HCT116 (cell line): ENCODE results near the gene CEMP1. TPM values are rescaled to one million over a fixed set of nuclear protein-coding genes. Genes with fewer than 3 reads are reported as not detected.

Source experiments
- ATAC-seq: fragments of 200-7000 bp; cut with Tn5 transposase; 2 replicates; pipeline ENCODE4 v1.9.1; 2020; ENCODE audit warnings: mild to moderate bottlenecking, moderate library complexity
- BruUV-seq: library from RNA; stranded (reverse); fragments of 400-500 nt; replicated peaks from 2 replicates; lab custom pipeline; 2021; lab: Mats Ljungman, UMichigan
- CTCF ChIA-PET: fragments of 300-600 bp; sonication (Branson Sonifier 250); formaldehyde crosslinking; loops from one replicate; lab custom pipeline; 2021; ENCODE audit warnings: antibody characterized with exemption; lab: Charles Lee
- POLR2A ChIA-PET: fragments of 300-600, 350-600 bp; sonication (Branson Sonifier 250); formaldehyde crosslinking; loops from one replicate; lab custom pipeline; 2021; ENCODE audit warnings: antibody characterized with exemption; lab: Charles Lee
- RAD21 ChIA-PET, 2 experiments: fragments of 300-600 bp; sonication (Branson Sonifier 250); formaldehyde crosslinking; loops; one replicate each; lab custom pipeline; 2023; ENCODE audit warnings: low total read pairs in 2 of 2; ENCODE audit not compliant: uncharacterized antibody in 2 of 2, unreplicated experiment in 2 of 2, low non-redundant PET in 1 of 2; lab: Charles Lee
- DNase-seq: peaks from one replicate; pipeline ENCODE4 v3.0.0-alpha.2; 2010; ENCODE audit warnings: low read depth, low spot score
- H2AFZ ChIP-seq: fragments of 200-600 bp; shearing (Covaris generic), sonication (generic); 2 replicates; pipeline ENCODE4 v1.6.1; 2017; ENCODE audit warnings: low read depth, mixed run types, mixed read lengths, antibody characterized with exemption, low read length; ENCODE audit not compliant: poor library complexity, severe bottlenecking
- H3K27ac ChIP-seq: 2 replicates; pipeline ENCODE4 v1.5.1; 2012; ENCODE audit warnings: low read depth, low read length
- H3K27me3 ChIP-seq: fragments of 200-600 bp; sonication (generic); 2 replicates; pipeline ENCODE4 v1.6.1; 2016; ENCODE audit warnings: mixed run types, low read length, mixed read lengths; ENCODE audit not compliant: insufficient read depth
- H3K36me3 ChIP-seq, 2 experiments: fragments of 200-500 bp in 1 of 2; fragments of 200-600 bp in 1 of 2; sonication (Bioruptor generic) in 1 of 2; sonication (generic) in 1 of 2; 2 replicates each; pipeline versions ENCODE4 v1.5.1 to v1.6.1; 2014 to 2016; ENCODE audit warnings: low read length in 2 of 2, inconsistent platforms in 1 of 2, mixed read lengths in 1 of 2, mixed run types in 1 of 2; ENCODE audit not compliant: insufficient read depth in 2 of 2, control insufficient read depth in 1 of 2
- H3K4me1 ChIP-seq, 2 experiments: fragments of 200-600 bp in 1 of 2; sonication (generic) in 1 of 2; 2 replicates each; pipeline versions ENCODE4 v1.5.1 to v1.6.1; 2012 to 2017; ENCODE audit warnings: low read length in 2 of 2, inconsistent platforms in 1 of 2, mild to moderate bottlenecking in 1 of 2, mixed read lengths in 1 of 2, mixed run types in 1 of 2, moderate library complexity in 1 of 2; ENCODE audit not compliant: insufficient read depth in 2 of 2, control insufficient read depth in 1 of 2
- H3K4me2 ChIP-seq: fragments of 200-600 bp; sonication (generic); 2 replicates; pipeline ENCODE4 v1.6.1; 2017; ENCODE audit warnings: mixed run types, low read length, mixed read lengths
- H3K4me3 ChIP-seq, 2 experiments: fragments of 200-600 bp in 1 of 2; sonication (generic) in 1 of 2; replicated peaks in 1 of 2; 2 replicates each; pipeline ENCODE4 v1.5.1; 2011 to 2016; ENCODE audit warnings: low read length in 2 of 2, control low read depth in 1 of 2, low read depth in 1 of 2, mild to moderate bottlenecking in 1 of 2, mixed read lengths in 1 of 2, mixed run types in 1 of 2
- H3K79me2 ChIP-seq: fragments of 200-600 bp; sonication (generic); 2 replicates; pipeline ENCODE4 v1.6.1; 2017; ENCODE audit warnings: mild to moderate bottlenecking, mixed run types, low read length, moderate library complexity, mixed read lengths; ENCODE audit not compliant: insufficient read depth
- H3K9ac ChIP-seq: fragments of 200-600 bp; sonication (generic); 2 replicates; pipeline ENCODE4 v1.6.1; 2016; ENCODE audit warnings: low read length, mixed read lengths
- H3K9me2 ChIP-seq: fragments of 200-600 bp; sonication (generic), shearing (Covaris generic); 2 replicates; pipeline ENCODE4 v1.6.1; 2017; ENCODE audit warnings: mixed run types, mild to moderate bottlenecking, moderate library complexity; ENCODE audit not compliant: insufficient read depth
- H3K9me3 ChIP-seq, 2 experiments: fragments of 200-500 bp in 1 of 2; fragments of 200-600 bp in 1 of 2; sonication (Bioruptor generic) in 1 of 2; sonication (generic) in 1 of 2; 2 replicates each; pipeline ENCODE4 v1.6.1; 2014 to 2017; ENCODE audit warnings: low read length in 2 of 2, mixed read lengths in 2 of 2, inconsistent platforms in 1 of 2, low read depth in 1 of 2, mild to moderate bottlenecking in 1 of 2, mixed run types in 1 of 2, moderate library complexity in 1 of 2; ENCODE audit not compliant: control insufficient read depth in 1 of 2, insufficient read depth in 1 of 2
- H4K20me1 ChIP-seq: fragments of 200-600 bp; sonication (generic), shearing (Covaris generic); 2 replicates; pipeline ENCODE4 v1.6.1; 2017; ENCODE audit warnings: mixed run types, mild to moderate bottlenecking, moderate library complexity; ENCODE audit not compliant: insufficient read depth
- CBX3 ChIP-seq: IDR thresholded peaks from 2 replicates; pipeline ENCODE4 v1.6.1; 2012; ENCODE audit warnings: low read depth
- EGR1 ChIP-seq: IDR thresholded peaks from 2 replicates; pipeline ENCODE4 v1.6.1; 2012; ENCODE audit warnings: low read depth
- FOSL1 ChIP-seq: IDR thresholded peaks from 2 replicates; pipeline ENCODE4 v1.6.1; 2012; ENCODE audit warnings: low read depth
- POLR2AphosphoS5 ChIP-seq: IDR thresholded peaks from 2 replicates; pipeline ENCODE4 v1.6.1; 2011; ENCODE audit warnings: mild to moderate bottlenecking, low read depth, low read length, moderate library complexity
- SIN3A ChIP-seq: IDR thresholded peaks from 2 replicates; pipeline ENCODE4 v1.6.1; 2012; ENCODE audit warnings: low read depth
- SRF ChIP-seq: IDR thresholded peaks from 2 replicates; pipeline ENCODE4 v1.6.1; 2012; ENCODE audit warnings: low read depth
- ZFX ChIP-seq: fragments of 450-650 bp; IDR thresholded peaks from 2 replicates; pipeline ENCODE4 v1.6.1; 2017
- ZNF274 ChIP-seq: fragments of 200-500 bp; sonication (Bioruptor generic); IDR thresholded peaks from 2 replicates; pipeline ENCODE4 v1.6.1; 2014; ENCODE audit warnings: mild to moderate bottlenecking, low read depth, low read length, inconsistent platforms
- intact Hi-C: fragments of 100-400 bp; cut with micrococcal nuclease; formaldehyde crosslinking; loops from 2 replicates; pipeline ENCODE4 v1.10.0; 2022
- total RNA-seq: library from RNA; stranded (reverse); gene quantifications from one replicate; pipeline ENCODE4 v1.2.1, GENCODE V29; 2021; ENCODE audit not compliant: unreplicated experiment
- TF ChIP-seq, protein P1 (sequence below): IDR thresholded peaks from 2 replicates; pipeline ENCODE4 v1.6.1; 2012
- TF ChIP-seq, protein P2 (sequence below): IDR thresholded peaks from 2 replicates; pipeline ENCODE4 v1.6.1; 2012
- TF ChIP-seq, protein P3 (sequence below): IDR thresholded peaks from 2 replicates; pipeline ENCODE4 v1.6.1; 2012; ENCODE audit warnings: low read depth

Gene CEMP1
- total RNA-seq, 1 experiment from 2014 or later = 0.32 TPM

DNA sequence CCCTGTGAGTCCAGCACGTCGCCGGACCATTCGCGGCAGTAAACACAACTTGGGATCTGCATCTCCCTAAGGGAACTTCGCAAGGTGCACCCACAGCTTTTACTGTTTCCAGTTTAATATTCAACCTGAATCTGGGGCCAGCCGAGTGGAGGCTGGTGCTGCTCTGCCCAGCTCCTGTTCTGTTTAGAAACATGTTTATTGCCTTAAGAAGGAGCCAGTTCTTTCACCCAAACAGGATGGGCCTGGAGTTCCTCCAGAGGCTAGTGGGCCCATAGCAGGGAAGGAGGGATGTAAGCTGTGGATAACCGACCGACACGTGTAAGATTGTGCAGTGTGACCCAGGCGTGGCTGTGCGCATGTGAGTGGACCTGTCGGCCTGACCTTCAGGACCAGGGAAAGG, 38.9 kb downstream of the CEMP1 start:
- CTCF ChIA-PET = no interaction called here
- no peaks in the 10 kb centered on the region for H3K4me1 ChIP-seq

More for the DNA sequence above, 38.9 kb downstream of the CEMP1 start:
- no peak overlapping the region for H3K4me3 ChIP-seq
- H3K9me3 ChIP-seq = no peaks in the 10 kb centered on the region
- no peaks in the 10 kb centered on the region for H3K27me3 ChIP-seq
- no peaks in the 10 kb centered on the region for H4K20me1 ChIP-seq
- DNase-seq (no peak), ATAC-seq (no peak)
- H3K9ac ChIP-seq = no peak overlapping the region
- intact Hi-C loops = no loop called here
- no peaks in the 10 kb centered on the region for H3K9me2 ChIP-seq
- H3K36me3 ChIP-seq = no peaks in the 10 kb centered on the region; a peak in 1 of 4 replicates
- POLR2A ChIA-PET = no interaction called here
- BruUV-seq = no TSS peak
- RAD21 ChIA-PET = no interaction called here
- H2AFZ ChIP-seq = no peak overlapping the region
- H3K79me2 ChIP-seq = peaks cover 17% of the 10 kb centered on the region; the same call in 1 of the 2 replicates
- TF ChIP-seq POLR2AphosphoS5 = no peak
- TF ChIP-seq FOSL1 = no peak
- TF ChIP-seq SRF = no peak
- no peak for TF ChIP-seq ZFX
- no peak for TF ChIP-seq ZNF274
- no peak for TF ChIP-seq SIN3A
- no peak for TF ChIP-seq CBX3
- TF ChIP-seq, protein P1, sequence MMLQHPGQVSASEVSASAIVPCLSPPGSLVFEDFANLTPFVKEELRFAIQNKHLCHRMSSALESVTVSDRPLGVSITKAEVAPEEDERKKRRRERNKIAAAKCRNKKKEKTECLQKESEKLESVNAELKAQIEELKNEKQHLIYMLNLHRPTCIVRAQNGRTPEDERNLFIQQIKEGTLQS = no peak
- TF ChIP-seq, protein P2, sequence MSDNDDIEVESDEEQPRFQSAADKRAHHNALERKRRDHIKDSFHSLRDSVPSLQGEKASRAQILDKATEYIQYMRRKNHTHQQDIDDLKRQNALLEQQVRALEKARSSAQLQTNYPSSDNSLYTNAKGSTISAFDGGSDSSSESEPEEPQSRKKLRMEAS = no peak
- TF ChIP-seq, protein P3, sequence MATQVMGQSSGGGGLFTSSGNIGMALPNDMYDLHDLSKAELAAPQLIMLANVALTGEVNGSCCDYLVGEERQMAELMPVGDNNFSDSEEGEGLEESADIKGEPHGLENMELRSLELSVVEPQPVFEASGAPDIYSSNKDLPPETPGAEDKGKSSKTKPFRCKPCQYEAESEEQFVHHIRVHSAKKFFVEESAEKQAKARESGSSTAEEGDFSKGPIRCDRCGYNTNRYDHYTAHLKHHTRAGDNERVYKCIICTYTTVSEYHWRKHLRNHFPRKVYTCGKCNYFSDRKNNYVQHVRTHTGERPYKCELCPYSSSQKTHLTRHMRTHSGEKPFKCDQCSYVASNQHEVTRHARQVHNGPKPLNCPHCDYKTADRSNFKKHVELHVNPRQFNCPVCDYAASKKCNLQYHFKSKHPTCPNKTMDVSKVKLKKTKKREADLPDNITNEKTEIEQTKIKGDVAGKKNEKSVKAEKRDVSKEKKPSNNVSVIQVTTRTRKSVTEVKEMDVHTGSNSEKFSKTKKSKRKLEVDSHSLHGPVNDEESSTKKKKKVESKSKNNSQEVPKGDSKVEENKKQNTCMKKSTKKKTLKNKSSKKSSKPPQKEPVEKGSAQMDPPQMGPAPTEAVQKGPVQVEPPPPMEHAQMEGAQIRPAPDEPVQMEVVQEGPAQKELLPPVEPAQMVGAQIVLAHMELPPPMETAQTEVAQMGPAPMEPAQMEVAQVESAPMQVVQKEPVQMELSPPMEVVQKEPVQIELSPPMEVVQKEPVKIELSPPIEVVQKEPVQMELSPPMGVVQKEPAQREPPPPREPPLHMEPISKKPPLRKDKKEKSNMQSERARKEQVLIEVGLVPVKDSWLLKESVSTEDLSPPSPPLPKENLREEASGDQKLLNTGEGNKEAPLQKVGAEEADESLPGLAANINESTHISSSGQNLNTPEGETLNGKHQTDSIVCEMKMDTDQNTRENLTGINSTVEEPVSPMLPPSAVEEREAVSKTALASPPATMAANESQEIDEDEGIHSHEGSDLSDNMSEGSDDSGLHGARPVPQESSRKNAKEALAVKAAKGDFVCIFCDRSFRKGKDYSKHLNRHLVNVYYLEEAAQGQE = no peak
- no peak for TF ChIP-seq EGR1
- no peak overlapping the region for H3K4me2 ChIP-seq
- no peak overlapping the region for H3K27ac ChIP-seq
